IMR-90 (cell line): ENCODE results near the gene MAGEF1. TPM values are rescaled to one million over a fixed set of nuclear protein-coding genes. Genes with fewer than 3 reads are reported as not detected.

Source experiments
- ATAC-seq: fragments of 200-7000 bp; cut with Tn5 transposase; 2 replicates; pipeline ENCODE4 v1.9.1; 2020; ENCODE audit warnings: low read depth, mild to moderate bottlenecking, moderate library complexity
- BruUV-seq: library from RNA; stranded (reverse); fragments of 400-500 nt; replicated peaks from 2 replicates; lab custom pipeline; 2021; lab: Mats Ljungman, UMichigan
- CTCF ChIA-PET: fragments of 300-600 bp; formaldehyde crosslinking; extraction: SDS; loops from one replicate; lab custom pipeline; 2021; ENCODE audit warnings: antibody characterized with exemption; lab: Yijun Ruan, JAX
- POLR2A ChIA-PET: fragments of 300-600 bp; sonication (Branson Sonifier 250); formaldehyde crosslinking; loops from one replicate; lab custom pipeline; 2022; ENCODE audit warnings: antibody characterized with exemption; ENCODE audit not compliant: unreplicated experiment; lab: Charles Lee
- DNase-seq: peaks from one replicate; pipeline ENCODE4 v3.0.0; 2013
- H2AFZ ChIP-seq: replicated peaks from 2 replicates; pipeline ENCODE3; 2013; ENCODE audit warnings: low read length, mild to moderate bottlenecking; ENCODE audit not compliant: poor library complexity
- H2AK5ac ChIP-seq: 2 replicates; pipeline ENCODE4 v1.6.1; 2013; ENCODE audit warnings: low read depth, low read length, inconsistent platforms
- H2AK9ac ChIP-seq: replicated peaks from 2 replicates; pipeline ENCODE3; 2013; ENCODE audit warnings: mild to moderate bottlenecking, low read depth, low read length, moderate library complexity; ENCODE audit not compliant: poor library complexity
- H2BK120ac ChIP-seq: 2 replicates; pipeline ENCODE4 v1.6.1; 2013; ENCODE audit warnings: low read depth, low read length, inconsistent platforms
- H2BK15ac ChIP-seq: 3 replicates; pipeline ENCODE4 v1.6.1; 2013; ENCODE audit warnings: low read depth, low read length, inconsistent platforms
- H2BK20ac ChIP-seq: 2 replicates; pipeline ENCODE4 v1.6.1; 2013; ENCODE audit warnings: low read depth, mild to moderate bottlenecking, inconsistent platforms, low read length, moderate library complexity
- H2BK5ac ChIP-seq: 2 replicates; pipeline ENCODE4 v1.6.1; 2013; ENCODE audit warnings: mild to moderate bottlenecking, low read depth, low read length, inconsistent platforms; ENCODE audit not compliant: poor library complexity, severe bottlenecking
- H3K14ac ChIP-seq: replicated peaks from 2 replicates; pipeline ENCODE4 v1.6.1; 2013; ENCODE audit warnings: low read depth, low read length, inconsistent platforms
- H3K18ac ChIP-seq: 2 replicates; pipeline ENCODE4 v1.6.1; 2013; ENCODE audit warnings: low read depth, low read length, control low read depth
- H3K23ac ChIP-seq: 2 replicates; pipeline ENCODE4 v1.6.1; 2013; ENCODE audit warnings: low read depth, low read length, inconsistent platforms
- H3K27ac ChIP-seq: 2 replicates; pipeline ENCODE4 v1.5.1; 2013; ENCODE audit warnings: mild to moderate bottlenecking, control low read depth, low read length; ENCODE audit not compliant: insufficient read depth
- H3K27me3 ChIP-seq: 2 replicates; pipeline ENCODE4 v1.6.1; 2013; ENCODE audit warnings: low read length; ENCODE audit not compliant: control insufficient read depth, insufficient read depth
- H3K36me3 ChIP-seq: 2 replicates; pipeline ENCODE4 v1.6.1; 2013; ENCODE audit warnings: low read length, mixed read lengths; ENCODE audit not compliant: control insufficient read depth, insufficient read depth
- H3K4ac ChIP-seq: 2 replicates; pipeline ENCODE4 v1.6.1; 2013; ENCODE audit warnings: low read depth, low read length, inconsistent platforms
- H3K4me1 ChIP-seq: 2 replicates; pipeline ENCODE4 v1.6.1; 2013; ENCODE audit warnings: low read length, mixed read lengths; ENCODE audit not compliant: control insufficient read depth, insufficient read depth
- H3K4me2 ChIP-seq: 2 replicates; pipeline ENCODE4 v1.6.1; 2013; ENCODE audit warnings: low read depth, mild to moderate bottlenecking, control low read depth, low read length, moderate library complexity
- H3K4me3 ChIP-seq: 2 replicates; pipeline ENCODE4 v1.5.1; 2013; ENCODE audit warnings: low read depth, mild to moderate bottlenecking, control low read depth, low read length, moderate library complexity; ENCODE audit not compliant: insufficient read depth
- H3K56ac ChIP-seq: 2 replicates; pipeline ENCODE4 v1.6.1; 2013; ENCODE audit warnings: low read length, inconsistent platforms; ENCODE audit not compliant: insufficient read depth; ENCODE audit errors: extremely low read depth
- H3K79me1 ChIP-seq, 2 experiments: 2 replicates each; pipeline ENCODE4 v1.6.1; 2013; ENCODE audit warnings: low read length in 2 of 2, inconsistent platforms in 1 of 2, low read depth in 1 of 2
- H3K9ac ChIP-seq: 2 replicates; pipeline ENCODE4 v1.6.1; 2013; ENCODE audit warnings: low read depth, low read length, control low read depth
- H3K9me1 ChIP-seq: 2 replicates; pipeline ENCODE4 v1.6.1; 2013; ENCODE audit warnings: low read length, inconsistent platforms; ENCODE audit not compliant: insufficient read depth
- H3K9me3 ChIP-seq: 2 replicates; pipeline ENCODE4 v1.6.1; 2013; ENCODE audit warnings: low read length; ENCODE audit not compliant: control insufficient read depth, insufficient read depth
- H4K20me1 ChIP-seq: 2 replicates; pipeline ENCODE4 v1.6.1; 2013; ENCODE audit warnings: low read length, inconsistent platforms; ENCODE audit not compliant: insufficient read depth
- H4K5ac ChIP-seq: 2 replicates; pipeline ENCODE4 v1.6.1; 2013; ENCODE audit warnings: mild to moderate bottlenecking, low read depth, low read length, control low read depth
- H4K8ac ChIP-seq, 2 experiments: 2 replicates each; pipeline ENCODE4 v1.6.1; 2013; ENCODE audit warnings: low read depth in 2 of 2, low read length in 2 of 2, control low read depth in 1 of 2, inconsistent platforms in 1 of 2
- H4K91ac ChIP-seq: 2 replicates; pipeline ENCODE4 v1.6.1; 2013; ENCODE audit warnings: low read depth, low read length, inconsistent platforms; ENCODE audit not compliant: insufficient read depth
- MAZ ChIP-seq: IDR thresholded peaks from 2 replicates; pipeline ENCODE4 v1.6.1; 2012; ENCODE audit warnings: low read depth, mild to moderate bottlenecking, low read length, improper control_type of control experiment, moderate library complexity, borderline replicate concordance
- WGBS, 2 experiments: methylation state at CpG; one replicate each; pipeline versions ENCODE4 v1.1.5 to v1.1.7; 2013; ENCODE audit warnings: missing lambda C conversion rate in 2 of 2; ENCODE audit not compliant: insufficient read length in 1 of 2; ENCODE audit errors: extremely low coverage in 2 of 2; 5-methylcytosine and 5-hydroxymethylcytosine counted together
- dilution Hi-C: fragments of 300-500 bp; cut with HindIII; formaldehyde crosslinking; loops from one replicate; pipeline ENCODE4 v1.14.3; 2018; ENCODE audit warnings: low sequenced_read_pairs; ENCODE audit not compliant: unreplicated experiment
- in situ Hi-C: fragments of 300-500 bp; cut with MboI; formaldehyde crosslinking; loops from 3 replicates; pipeline ENCODE4 v1.14.3; 2019; ENCODE audit warnings: low sequenced_read_pairs, inconsistent platforms, mixed read lengths
- intact Hi-C: fragments of 100-400 bp; cut with micrococcal nuclease; formaldehyde crosslinking; loops from 2 replicates; pipeline ENCODE4 v1.10.0; 2022
- polyA plus RNA-seq, 3 experiments: library from polyadenylated mRNA; depleted of rRNA; stranded (reverse); fragments of >200 nt; gene quantifications; 2 replicates each; pipeline ENCODE4 v1.2.3, GENCODE V29; 2012; ENCODE audit warnings: low replicate concordance in 1 of 3
- total RNA-seq: library from RNA; depleted of rRNA; stranded (reverse); fragments of >200 nt; gene quantifications from 2 replicates; pipeline ENCODE4 v1.2.3, GENCODE V29; 2012

Gene MAGEF1
- total and polyA plus RNA-seq, 2 of the 4 experiments (the other 2 are of a cell fraction), result 10.6 to 19.4 TPM

DNA sequence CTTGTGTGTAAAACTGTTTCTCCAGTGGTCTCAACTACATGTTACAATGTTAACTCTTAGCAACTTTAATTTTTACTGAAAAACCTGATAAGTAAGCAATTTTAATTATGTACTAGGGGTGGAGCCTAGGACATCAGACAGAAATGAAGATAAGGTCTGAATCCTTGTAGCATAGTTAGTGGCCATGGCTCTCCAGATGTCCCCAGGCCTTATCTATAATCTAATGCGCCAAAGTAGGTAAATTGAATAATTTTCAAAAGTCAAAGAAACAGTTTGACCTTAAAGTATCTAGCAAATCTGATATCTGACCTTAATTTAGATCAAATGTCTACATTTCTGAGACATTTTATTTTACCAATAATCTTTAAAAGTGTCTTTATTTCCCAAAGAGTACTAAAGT lies 8.2 kb downstream of the MAGEF1 start:
- ChIA-PET POLR2A (no interaction called here), CTCF (no interaction called here)
- intact Hi-C loops (no loop called here), dilution Hi-C loops (no loop called here), in situ Hi-C loops (no loop called here)
- no peak overlapping the region for H2BK5ac ChIP-seq
- no peak overlapping the region for H4K8ac ChIP-seq
- H3K23ac ChIP-seq, result no peak overlapping the region
- no peak overlapping the region for H3K4ac ChIP-seq
- TF ChIP-seq MAZ, result no peak
- H4K5ac ChIP-seq, result no peak overlapping the region
- H3K14ac ChIP-seq, result no peak overlapping the region
- no peak overlapping the region for H3K18ac ChIP-seq
- no peak overlapping the region for H2AFZ ChIP-seq
- H3K4me1 ChIP-seq, result no peaks in the 10 kb centered on the region; the same call in 1 of the 2 replicates
- ATAC-seq (no peak), DNase-seq (no peak)
- no peak overlapping the region for H3K4me2 ChIP-seq
- peaks cover 3 to 5% of the 10 kb centered on the region in 2 experiments; a peak in 1 of 4 replicates for H3K79me1 ChIP-seq
- no CpG with 5 or more reads among the region's 1 CpG for WGBS, 2 experiments
- no peak overlapping the region for H3K9ac ChIP-seq
- no peak overlapping the region for H3K56ac ChIP-seq
- no peak overlapping the region for H2BK120ac ChIP-seq
- BruUV-seq, result no TSS peak
- no peak overlapping the region for H4K91ac ChIP-seq
- no peaks in the 10 kb centered on the region for H4K20me1 ChIP-seq
- H2BK15ac ChIP-seq, result no peak overlapping the region
- no peaks in the 10 kb centered on the region for H3K9me1 ChIP-seq
- H2AK9ac ChIP-seq, result no peak overlapping the region
- peaks cover 5% of the 10 kb centered on the region; the same call in 1 of the 2 replicates for H3K9me3 ChIP-seq
- H3K27ac ChIP-seq, result no peak overlapping the region
- H3K4me3 ChIP-seq, result no peak overlapping the region
- H3K36me3 ChIP-seq, result peaks cover 2% of the 10 kb centered on the region; the same call in 1 of the 2 replicates
- H2AK5ac ChIP-seq, result no peak overlapping the region
- H2BK20ac ChIP-seq, result no peak overlapping the region
- no peaks in the 10 kb centered on the region for H3K27me3 ChIP-seq
